WTC11 (cell line): ENCODE results near the gene VGLL1. TPM values are rescaled to one million over a fixed set of nuclear protein-coding genes. Genes with fewer than 3 reads are reported as not detected.

Source experiments
- ATAC-seq: fragments of 200-7000 bp; cut with Tn5 transposase; 2 replicates; pipeline ENCODE4 v1.10.0; 2021; ENCODE audit warnings: mild to moderate bottlenecking, moderate library complexity
- CTCF ChIA-PET: fragments of 300-600 bp; sonication (Branson Sonifier 250); formaldehyde crosslinking; loops from one replicate; lab custom pipeline; 2021; ENCODE audit warnings: antibody characterized with exemption; lab: Charles Lee
- POLR2A ChIA-PET: fragments of 350-600 bp; sonication (Branson Sonifier 250); formaldehyde crosslinking; loops from one replicate; lab custom pipeline; 2021; ENCODE audit warnings: antibody characterized with exemption; lab: Charles Lee
- DNase-seq: peaks from one replicate; pipeline ENCODE4 v3.0.0; 2021; ENCODE audit warnings: low spot score
- H3K27ac Mint-ChIP-seq: 2 replicates; pipeline ENCODE4 v1.8.0; 2021; ENCODE audit warnings: mixed read lengths
- H3K27me3 Mint-ChIP-seq: 2 replicates; pipeline ENCODE4 v1.8.0; 2021; ENCODE audit warnings: low read depth, mild to moderate bottlenecking, moderate library complexity, mixed read lengths
- H3K36me3 Mint-ChIP-seq: 2 replicates; pipeline ENCODE4 v1.8.0; 2021; ENCODE audit warnings: mixed read lengths
- H3K4me1 Mint-ChIP-seq: 2 replicates; pipeline ENCODE4 v1.8.0; 2022; ENCODE audit warnings: mixed read lengths
- H3K4me3 Mint-ChIP-seq: 2 replicates; pipeline ENCODE4 v1.8.0; 2021; ENCODE audit warnings: mild to moderate bottlenecking, moderate library complexity, mixed read lengths
- H3K9me3 Mint-ChIP-seq: 2 replicates; pipeline ENCODE4 v1.8.0; 2021; ENCODE audit warnings: mixed read lengths
- CREM ChIP-seq: sonication (generic); formaldehyde crosslinking; IDR thresholded peaks from 2 replicates; pipeline ENCODE4 v1.8.1; 2022; ENCODE audit warnings: mild to moderate bottlenecking, missing genetic modification reagents, moderate library complexity
- E2F1 ChIP-seq: sonication (generic); formaldehyde crosslinking; IDR thresholded peaks from 2 replicates; pipeline ENCODE4 v1.8.0; 2022; ENCODE audit warnings: mild to moderate bottlenecking, missing genetic modification reagents
- EMX1 ChIP-seq: fragments of 250-450 bp; sonication (Bioruptor Pico); IDR thresholded peaks from 2 replicates; pipeline ENCODE4 v1.8.0; 2021; ENCODE audit warnings: mild to moderate bottlenecking
- GTF2I ChIP-seq: fragments of 250-450 bp; sonication (Bioruptor Pico); conservative IDR thresholded peaks from 2 replicates; pipeline ENCODE4 v1.4.0; 2021; ENCODE audit warnings: mild to moderate bottlenecking
- MYBL2 ChIP-seq: sonication (generic); formaldehyde crosslinking; IDR thresholded peaks from 2 replicates; pipeline ENCODE4 v1.8.1; 2023; ENCODE audit warnings: mild to moderate bottlenecking, moderate library complexity, missing genetic modification reagents
- RELA ChIP-seq: sonication (generic); formaldehyde crosslinking; IDR thresholded peaks from 2 replicates; pipeline ENCODE4 v1.8.1; 2022; ENCODE audit warnings: missing genetic modification reagents, mild to moderate bottlenecking, borderline replicate concordance
- RORB ChIP-seq: fragments of 250-450 bp; sonication (Bioruptor Pico); IDR thresholded peaks from 2 replicates; pipeline ENCODE4 v1.9.0; 2021; ENCODE audit warnings: mild to moderate bottlenecking
- SP1 ChIP-seq: sonication (generic); formaldehyde crosslinking; conservative IDR thresholded peaks from 2 replicates; pipeline ENCODE4 v1.8.1; 2022; ENCODE audit warnings: missing genetic modification reagents
- USF1 ChIP-seq: sonication (generic); formaldehyde crosslinking; IDR thresholded peaks from 2 replicates; pipeline ENCODE4 v1.8.0; 2022; ENCODE audit warnings: mild to moderate bottlenecking, missing genetic modification reagents
- ZNF232 ChIP-seq: sonication (generic); formaldehyde crosslinking; IDR thresholded peaks from 2 replicates; pipeline ENCODE4 v1.8.0; 2022; ENCODE audit warnings: mild to moderate bottlenecking, missing genetic modification reagents
- ZNF416 ChIP-seq: fragments of 250-450 bp; sonication (Bioruptor Pico); IDR thresholded peaks from 2 replicates; pipeline ENCODE4 v1.9.0; 2021; ENCODE audit warnings: mild to moderate bottlenecking, inconsistent platforms
- ZNF512 ChIP-seq: sonication (generic); formaldehyde crosslinking; IDR thresholded peaks from 2 replicates; pipeline ENCODE4 v1.8.1; 2022; ENCODE audit warnings: missing genetic modification reagents, borderline replicate concordance
- ZNF532 ChIP-seq: fragments of 250-450 bp; sonication (Bioruptor Pico); IDR thresholded peaks from 2 replicates; pipeline ENCODE4 v1.9.0; 2021; ENCODE audit warnings: mild to moderate bottlenecking, borderline replicate concordance
- total RNA-seq: library from RNA; stranded (reverse); gene quantifications from 3 replicates; pipeline ENCODE4 v1.2.3, GENCODE V29; 2021

VGLL1 gene
- total RNA-seq, 1 experiment from 2014 or later, result not detected

GRCh38 chrX:136541294-136541693 is 9.3 kb downstream of the VGLL1 start:
- H3K27ac Mint-ChIP-seq, result no peak overlapping the region
- H3K27me3 Mint-ChIP-seq, result no peaks in the 10 kb centered on the region; the same call in 1 of the 2 replicates
- TF ChIP-seq MYBL2 (CRISPR knock-in tag), result no peak
- ChIA-PET CTCF (no interaction called here), POLR2A (no interaction called here)
- no peaks in the 10 kb centered on the region for H3K36me3 Mint-ChIP-seq
- ATAC-seq (no peak), DNase-seq (no peak)
- H3K4me3 Mint-ChIP-seq, result no peak overlapping the region
- no peaks in the 10 kb centered on the region for H3K4me1 Mint-ChIP-seq
- no peaks in the 10 kb centered on the region for H3K9me3 Mint-ChIP-seq

- Mint-ChIP-seq H3K36me3 (no peaks in the 10 kb centered on the region), H3K4me1 (no peaks in the 10 kb centered on the region), H3K27me3 (no peaks in the 10 kb centered on the region; the same call in 1 of the 2 replicates), H3K4me3 (no peak overlapping the region)
- ATAC-seq (no peak), DNase-seq (no peak)
- POLR2A ChIA-PET, result no interaction called here
- no peak for TF ChIP-seq ZNF532 (CRISPR knock-in tag)
- TF ChIP-seq, all 79 proteins: peak for 0
- Mint-ChIP-seq H3K27ac (no peak overlapping the region), H3K9me3 (no peaks in the 10 kb centered on the region)
- CTCF ChIA-PET, result no interaction called here
These were observed 10.3 kb downstream of the VGLL1 start for GRCh38 chrX:136542281-136542680.

- no peaks in the 10 kb centered on the region for H3K4me1 Mint-ChIP-seq
These were observed 14.4 kb downstream of the VGLL1 start for GRCh38 chrX:136546371-136546781.

GRCh38 chrX:136549226-136549625 is 17.2 kb downstream of the VGLL1 start:
- Mint-ChIP-seq H3K27me3 (no peaks in the 10 kb centered on the region), H3K36me3 (no peaks in the 10 kb centered on the region), H3K4me1 (no peaks in the 10 kb centered on the region), H3K4me3 (no peak overlapping the region), H3K9me3 (no peaks in the 10 kb centered on the region), H3K27ac (no peak overlapping the region)
- TF ChIP-seq GTF2I (CRISPR knock-in tag) (no peak), SP1 (CRISPR knock-in tag) (no peak), ZNF232 (CRISPR knock-in tag) (no peak), ZNF512 (CRISPR knock-in tag) (no peak)
- no peak for ATAC-seq
- DNase-seq, result no peak
- ChIA-PET CTCF (no interaction called here), POLR2A (no interaction called here)

More at GRCh38 chrX:136546371-136546781, 14.4 kb downstream of the VGLL1 start:
- Mint-ChIP-seq H3K27me3 (no peaks in the 10 kb centered on the region), H3K4me3 (no peak overlapping the region), H3K9me3 (no peaks in the 10 kb centered on the region), H3K27ac (no peak overlapping the region), H3K36me3 (no peaks in the 10 kb centered on the region)
- CTCF ChIA-PET, result no interaction called here
- DNase-seq, result no peak
- ATAC-seq, result no peak
- POLR2A ChIA-PET, result no interaction called here
- no peak for TF ChIP-seq CREM (CRISPR knock-in tag)

GRCh38 chrX:136551410-136551809 is 19.4 kb downstream of the VGLL1 start:
- no peaks in the 10 kb centered on the region for H3K27me3 Mint-ChIP-seq
- H3K4me3 Mint-ChIP-seq, result no peak overlapping the region
- no peaks in the 10 kb centered on the region for H3K36me3 Mint-ChIP-seq
- CTCF ChIA-PET, result no interaction called here
- POLR2A ChIA-PET, result no interaction called here
- no peak for ATAC-seq
- no peaks in the 10 kb centered on the region for H3K9me3 Mint-ChIP-seq
- no peak overlapping the region for H3K27ac Mint-ChIP-seq
- no peaks in the 10 kb centered on the region for H3K4me1 Mint-ChIP-seq
- no peak for DNase-seq
- no peak for TF ChIP-seq RORB (CRISPR knock-in tag)
- no peak for TF ChIP-seq ZNF532 (CRISPR knock-in tag)
- TF ChIP-seq E2F1 (CRISPR knock-in tag), result no peak
- no peak for TF ChIP-seq EMX1
- TF ChIP-seq RELA (CRISPR knock-in tag), result no peak
- TF ChIP-seq ZNF416, result no peak
- TF ChIP-seq USF1 (CRISPR knock-in tag), result no peak
- no peak for TF ChIP-seq ZNF232 (CRISPR knock-in tag)
